ENCODE results near the gene PARP12.

GRCh38 chr7:140015471-140015970, 47.2 kb downstream of the PARP12 start:
- TF ChIP-seq CTCF (IDR thresholded peaks at IDR 0.05; ENCODE audit: low read depth, low read length, poor library complexity, severe bottlenecking) (no peak), EZH2phosphoT487 (IDR thresholded peaks at IDR 0.05; ENCODE audit: borderline replicate concordance, low read length) (no peak)

All from DOHH2 (cell line).